ENCODE results near the gene CCDC3.
A peak's percentile ranks its signal among the peaks of the same experiment; 100 is the strongest.
"Not testable (repeated sequence)": the region's sequence is repeated elsewhere in the genome, so short reads cannot be mapped to it uniquely, and the experiment has no call there.

CCDC3 gene

GRCh38 chr10:13001041-13001886 lies at the start of gene CCDC3:
CCDC3 (minus strand) TSS chr10:13001713; CDS start chr10:13001570, 143 bp downstream.
- DNase-seq = peak; percentile 51

- no peak for DNase-seq
These were observed 49.7 kb upstream of the CCDC3 start for GRCh38 chr10:13051126-13051694.

- no peak for DNase-seq
These were observed 48.4 kb upstream of the CCDC3 start for GRCh38 chr10:13049774-13050420.

- no peak for DNase-seq
These were observed 47.2 kb upstream of the CCDC3 start for GRCh38 chr10:13048762-13049161.

GRCh38 chr10:13047529-13048206 lies 46.2 kb upstream of the CCDC3 start:
- no peak for DNase-seq

- DNase-seq = no peak
These were observed 45.5 kb upstream of the CCDC3 start for GRCh38 chr10:13046851-13047528.

- DNase-seq = no peak
These were observed 42.0 kb upstream of the CCDC3 start for GRCh38 chr10:13043520-13043919.

- no peak for DNase-seq
These were observed 38.2 kb upstream of the CCDC3 start for GRCh38 chr10:13039761-13040160.

- DNase-seq = no peak
These were observed 36.9 kb upstream of the CCDC3 start for GRCh38 chr10:13038391-13038790.

- no peak for DNase-seq
These were observed 36.3 kb upstream of the CCDC3 start for GRCh38 chr10:13037832-13038231.

- DNase-seq = no peak
These were observed 35.3 kb upstream of the CCDC3 start for GRCh38 chr10:13036841-13037240.

- not testable (repeated sequence) for DNase-seq
These were observed 34.2 kb upstream of the CCDC3 start for GRCh38 chr10:13035731-13036130.

GRCh38 chr10:13026873-13027272 lies 25.4 kb upstream of the CCDC3 start:
- no peak for DNase-seq

GRCh38 chr10:13023754-13024153 lies 22.2 kb upstream of the CCDC3 start:
- no peak for DNase-seq

GRCh38 chr10:13019280-13019679 lies 17.8 kb upstream of the CCDC3 start:
- peak; percentile 31 for DNase-seq

GRCh38 chr10:13018171-13018570 lies 16.7 kb upstream of the CCDC3 start:
- DNase-seq = no peak

GRCh38 chr10:13016886-13017285 lies 15.4 kb upstream of the CCDC3 start:
- DNase-seq = no peak

- no peak for DNase-seq
These were observed 14.9 kb upstream of the CCDC3 start for GRCh38 chr10:13016426-13016825.

- no peak for DNase-seq
These were observed 4.5 kb upstream of the CCDC3 start for GRCh38 chr10:13006037-13006436.

- no peak for DNase-seq
These were observed 2.2 kb upstream of the CCDC3 start for GRCh38 chr10:13003759-13004158.

- DNase-seq = no peak
These were observed 1.5 kb upstream of the CCDC3 start for GRCh38 chr10:13003004-13003403.

- DNase-seq = no peak
These were observed 337 bp upstream of the CCDC3 start for GRCh38 chr10:13001887-13002212.

- no peak for DNase-seq
These were observed 1.1 kb downstream of the CCDC3 start for GRCh38 chr10:13000431-13000830.
